ENCODE results near the gene FAM81A. TPM values are rescaled to one million over a fixed set of nuclear protein-coding genes. Genes with fewer than 3 reads are reported as not detected.

The FAM81A gene
- polyA plus RNA-seq (2013): 0.92 TPM

- no peaks in the 10 kb centered on the region for H3K36me3 ChIP-seq (ENCODE audit: control insufficient read depth in 4 of 4, insufficient read depth in 4 of 4, low read length in 3 of 4)
- ChIA-PET CTCF (no interaction called here), POLR2A (no interaction called here)
- WGBS (ENCODE audit: insufficient coverage): under 1% methylated on average over 70 of the region's 96 CpGs
- peak within 1 kb of the TSS; percentile 13 to 78 (median 58) for H3K4me3 ChIP-seq (ENCODE audit: control insufficient read depth in 1 of 7, extremely low read depth in 1 of 7, insufficient read depth in 4 of 7, low read depth in 2 of 7, low read length in 6 of 7)
- no peaks in the 10 kb centered on the region for H3K9me3 ChIP-seq (ENCODE audit: control extremely low read depth in 1 of 5, control insufficient read depth in 4 of 5, insufficient read depth in 2 of 5, low read depth in 1 of 5, low read length in 4 of 5)
- H3K27ac ChIP-seq (ENCODE audit: insufficient read depth in 1 of 2, low read depth in 1 of 2, low read length in 2 of 2, poor library complexity in 1 of 2, severe bottlenecking in 2 of 2): no peak within 1 kb of the TSS
- H3K27me3 ChIP-seq (replicated peaks in 2 of 5; ENCODE audit: control insufficient read depth in 4 of 5, insufficient read depth in 5 of 5, low read length in 4 of 5): peaks cover 7 to 55% (median 18%) of the 10 kb centered on the region in 5 experiments
- peak; percentile 45 to 79 (median 70) for DNase-seq
- H3K4me1 ChIP-seq (ENCODE audit: control extremely low read depth in 1 of 4, control insufficient read depth in 4 of 4, insufficient read depth in 4 of 4, low read length in 3 of 4): peaks cover 0 to 17% (median 14%) of the 10 kb centered on the region in 4 experiments
Observed at GRCh38 chr15:59437817-59438624, at the start of gene FAM81A. FAM81A (plus strand) TSS chr15:59438186; CDS start chr15:59458627, 20,441 bp downstream.

GRCh38 chr15:59388670-59389069, 49.3 kb upstream of the FAM81A start:
- ChIA-PET CTCF (interaction anchor here (1.0 to 1.1 kb wide), 3 partner anchors 12 to 142 kb away, joined by 3 to 5 read pairs (median 3); no protein-coding TSS in a partner anchor), POLR2A (no interaction called here)
- WGBS (ENCODE audit: insufficient coverage): no CpG with 5 or more reads among the region's 3 CpGs
- H3K4me3 ChIP-seq (ENCODE audit: control insufficient read depth in 1 of 7, extremely low read depth in 1 of 7, insufficient read depth in 4 of 7, low read depth in 2 of 7, low read length in 6 of 7): no peak overlapping the region
- H3K27me3 ChIP-seq (replicated peaks in 2 of 5; ENCODE audit: control insufficient read depth in 4 of 5, insufficient read depth in 5 of 5, low read length in 4 of 5): no peaks in the 10 kb centered on the region
- no peaks in the 10 kb centered on the region for H3K9me3 ChIP-seq (ENCODE audit: control extremely low read depth in 1 of 5, control insufficient read depth in 4 of 5, insufficient read depth in 2 of 5, low read depth in 1 of 5, low read length in 4 of 5)
- H3K4me1 ChIP-seq (ENCODE audit: control extremely low read depth in 1 of 4, control insufficient read depth in 4 of 4, insufficient read depth in 4 of 4, low read length in 3 of 4): no peaks in the 10 kb centered on the region
- H3K27ac ChIP-seq (ENCODE audit: insufficient read depth in 1 of 2, low read depth in 1 of 2, low read length in 2 of 2, poor library complexity in 1 of 2, severe bottlenecking in 2 of 2): no peak overlapping the region
- no peaks in the 10 kb centered on the region for H3K36me3 ChIP-seq (ENCODE audit: control insufficient read depth in 4 of 4, insufficient read depth in 4 of 4, low read length in 3 of 4)
- peak in 2 of 3 donors; percentile 32 to 33 for DNase-seq

GRCh38 chr15:59392299-59392698, 45.7 kb upstream of the FAM81A start:
- 80% methylated on average over 3 of the region's 5 CpGs for WGBS (ENCODE audit: insufficient coverage)
- CTCF ChIA-PET: no interaction called here
- no peaks in the 10 kb centered on the region for H3K9me3 ChIP-seq (ENCODE audit: control extremely low read depth in 1 of 5, control insufficient read depth in 4 of 5, insufficient read depth in 2 of 5, low read depth in 1 of 5, low read length in 4 of 5)
- no peaks in the 10 kb centered on the region for H3K4me1 ChIP-seq (ENCODE audit: control extremely low read depth in 1 of 4, control insufficient read depth in 4 of 4, insufficient read depth in 4 of 4, low read length in 3 of 4)
- POLR2A ChIA-PET: no interaction called here
- H3K36me3 ChIP-seq (ENCODE audit: control insufficient read depth in 4 of 4, insufficient read depth in 4 of 4, low read length in 3 of 4): no peaks in the 10 kb centered on the region
- H3K27me3 ChIP-seq (replicated peaks in 2 of 5; ENCODE audit: control insufficient read depth in 4 of 5, insufficient read depth in 5 of 5, low read length in 4 of 5): no peaks in the 10 kb centered on the region
- DNase-seq: no peak
- H3K27ac ChIP-seq (ENCODE audit: insufficient read depth in 1 of 2, low read depth in 1 of 2, low read length in 2 of 2, poor library complexity in 1 of 2, severe bottlenecking in 2 of 2): no peak overlapping the region
- no peak overlapping the region for H3K4me3 ChIP-seq (ENCODE audit: control insufficient read depth in 1 of 7, extremely low read depth in 1 of 7, insufficient read depth in 4 of 7, low read depth in 2 of 7, low read length in 6 of 7)

GRCh38 chr15:59394166-59394661, 43.8 kb upstream of the FAM81A start:
- Histone ChIP-seq H3K27ac (ENCODE audit: insufficient read depth in 1 of 2, low read depth in 1 of 2, low read length in 2 of 2, poor library complexity in 1 of 2, severe bottlenecking in 2 of 2) (no peak overlapping the region), H3K27me3 (replicated peaks in 2 of 5; ENCODE audit: control insufficient read depth in 4 of 5, insufficient read depth in 5 of 5, low read length in 4 of 5) (no peaks in the 10 kb centered on the region), H3K4me1 (ENCODE audit: control extremely low read depth in 1 of 4, control insufficient read depth in 4 of 4, insufficient read depth in 4 of 4, low read length in 3 of 4) (peaks cover 0 to 9% (median under 1%) of the 10 kb centered on the region in 4 experiments), H3K9me3 (ENCODE audit: control extremely low read depth in 1 of 5, control insufficient read depth in 4 of 5, insufficient read depth in 2 of 5, low read depth in 1 of 5, low read length in 4 of 5) (no peaks in the 10 kb centered on the region), H3K4me3 (ENCODE audit: control insufficient read depth in 1 of 7, extremely low read depth in 1 of 7, insufficient read depth in 4 of 7, low read depth in 2 of 7, low read length in 6 of 7) (no peak overlapping the region), H3K36me3 (ENCODE audit: control insufficient read depth in 4 of 4, insufficient read depth in 4 of 4, low read length in 3 of 4) (no peaks in the 10 kb centered on the region)
- 96% methylated on average over 9 of the region's 9 CpGs for WGBS (ENCODE audit: insufficient coverage)
- ChIA-PET CTCF (interaction anchor here (1.1 kb wide), 1 partner anchor 18 kb away, joined by 3 read pairs; no protein-coding TSS in a partner anchor), POLR2A (no interaction called here)
- DNase-seq: no peak

- no peak for DNase-seq
- Histone ChIP-seq H3K36me3 (ENCODE audit: control insufficient read depth in 4 of 4, insufficient read depth in 4 of 4, low read length in 3 of 4) (no peaks in the 10 kb centered on the region), H3K4me1 (ENCODE audit: control extremely low read depth in 1 of 4, control insufficient read depth in 4 of 4, insufficient read depth in 4 of 4, low read length in 3 of 4) (peaks cover 0 to 19% (median 1%) of the 10 kb centered on the region in 4 experiments), H3K4me3 (ENCODE audit: control insufficient read depth in 1 of 7, extremely low read depth in 1 of 7, insufficient read depth in 4 of 7, low read depth in 2 of 7, low read length in 6 of 7) (no peak overlapping the region), H3K9me3 (ENCODE audit: control extremely low read depth in 1 of 5, control insufficient read depth in 4 of 5, insufficient read depth in 2 of 5, low read depth in 1 of 5, low read length in 4 of 5) (no peaks in the 10 kb centered on the region), H3K27ac (ENCODE audit: insufficient read depth in 1 of 2, low read depth in 1 of 2, low read length in 2 of 2, poor library complexity in 1 of 2, severe bottlenecking in 2 of 2) (no peak overlapping the region), H3K27me3 (replicated peaks in 2 of 5; ENCODE audit: control insufficient read depth in 4 of 5, insufficient read depth in 5 of 5, low read length in 4 of 5) (no peaks in the 10 kb centered on the region)
- 86% methylated on average over 2 of the region's 3 CpGs for WGBS (ENCODE audit: insufficient coverage)
- ChIA-PET CTCF (no interaction called here), POLR2A (no interaction called here)
Observed at GRCh38 chr15:59396211-59396610, 41.8 kb upstream of the FAM81A start.

GRCh38 chr15:59396679-59397078, 41.3 kb upstream of the FAM81A start:
- Histone ChIP-seq H3K4me1 (ENCODE audit: control extremely low read depth in 1 of 4, control insufficient read depth in 4 of 4, insufficient read depth in 4 of 4, low read length in 3 of 4) (peaks cover 0 to 19% (median 1%) of the 10 kb centered on the region in 4 experiments), H3K36me3 (ENCODE audit: control insufficient read depth in 4 of 4, insufficient read depth in 4 of 4, low read length in 3 of 4) (no peaks in the 10 kb centered on the region), H3K4me3 (ENCODE audit: control insufficient read depth in 1 of 7, extremely low read depth in 1 of 7, insufficient read depth in 4 of 7, low read depth in 2 of 7, low read length in 6 of 7) (no peak overlapping the region), H3K27me3 (replicated peaks in 2 of 5; ENCODE audit: control insufficient read depth in 4 of 5, insufficient read depth in 5 of 5, low read length in 4 of 5) (no peaks in the 10 kb centered on the region), H3K9me3 (ENCODE audit: control extremely low read depth in 1 of 5, control insufficient read depth in 4 of 5, insufficient read depth in 2 of 5, low read depth in 1 of 5, low read length in 4 of 5) (no peaks in the 10 kb centered on the region), H3K27ac (ENCODE audit: insufficient read depth in 1 of 2, low read depth in 1 of 2, low read length in 2 of 2, poor library complexity in 1 of 2, severe bottlenecking in 2 of 2) (no peak overlapping the region)
- POLR2A ChIA-PET: no interaction called here
- CTCF ChIA-PET: no interaction called here
- WGBS (ENCODE audit: insufficient coverage): 100% methylated on average over 1 of the region's 3 CpGs
- no peak for DNase-seq

GRCh38 chr15:59398220-59398619, 39.8 kb upstream of the FAM81A start:
- Histone ChIP-seq H3K9me3 (ENCODE audit: control extremely low read depth in 1 of 5, control insufficient read depth in 4 of 5, insufficient read depth in 2 of 5, low read depth in 1 of 5, low read length in 4 of 5) (no peaks in the 10 kb centered on the region), H3K4me1 (ENCODE audit: control extremely low read depth in 1 of 4, control insufficient read depth in 4 of 4, insufficient read depth in 4 of 4, low read length in 3 of 4) (peaks cover 0 to 19% (median 1%) of the 10 kb centered on the region in 4 experiments), H3K4me3 (ENCODE audit: control insufficient read depth in 1 of 7, extremely low read depth in 1 of 7, insufficient read depth in 4 of 7, low read depth in 2 of 7, low read length in 6 of 7) (no peak overlapping the region), H3K27ac (ENCODE audit: insufficient read depth in 1 of 2, low read depth in 1 of 2, low read length in 2 of 2, poor library complexity in 1 of 2, severe bottlenecking in 2 of 2) (no peak overlapping the region), H3K27me3 (replicated peaks in 2 of 5; ENCODE audit: control insufficient read depth in 4 of 5, insufficient read depth in 5 of 5, low read length in 4 of 5) (no peaks in the 10 kb centered on the region), H3K36me3 (ENCODE audit: control insufficient read depth in 4 of 4, insufficient read depth in 4 of 4, low read length in 3 of 4) (no peaks in the 10 kb centered on the region)
- DNase-seq: no peak
- 100% methylated on average over 1 of the region's 1 CpG for WGBS (ENCODE audit: insufficient coverage)
- POLR2A ChIA-PET: no interaction called here
- CTCF ChIA-PET: no interaction called here
